Measurements from ENCODE around the gene PDSS2. TPM values are rescaled to one million over a fixed set of nuclear protein-coding genes. Genes with fewer than 3 reads are reported as not detected.

PDSS2 gene
- polyA plus RNA-seq, 3 donors: 10.1 to 13.9 (median 13.3) TPM

GRCh38 chr6:107218142-107218541, 241.2 kb downstream of the PDSS2 start:
- intact Hi-C loops (cut with micrococcal nuclease): no loop called here
- peaks cover 0 to 3% (median 0%) of the 10 kb centered on the region in 7 donors for H3K9me3 Mint-ChIP-seq
- peaks cover 0 to 8% of the 10 kb centered on the region in 2 donors for H3K36me3 Mint-ChIP-seq

GRCh38 chr6:107217248-107217647, 242.1 kb downstream of the PDSS2 start:
- H3K4me2 ChIP-seq (replicated peaks; ENCODE audit: extremely low read depth, low read length, poor library complexity, severe bottlenecking): no peak overlapping the region
- no peaks in the 10 kb centered on the region for H3K79me2 ChIP-seq (ENCODE audit: insufficient read depth, low read length)
- no peaks in the 10 kb centered on the region for H3K9me3 ChIP-seq (replicated peaks in 1 of 2; ENCODE audit: control insufficient read depth in 1 of 2, insufficient read depth in 1 of 2, low read length in 2 of 2)
- no peak overlapping the region for H3K27ac Mint-ChIP-seq
- no peaks in the 10 kb centered on the region for H3K36me3 ChIP-seq (replicated peaks in 1 of 2; ENCODE audit: control insufficient read depth in 1 of 2, insufficient read depth in 2 of 2, low read length in 2 of 2)
- no peak overlapping the region for H3K27ac ChIP-seq (ENCODE audit: low read depth in 1 of 2, low read length in 2 of 2)
- no peaks in the 10 kb centered on the region for H3K4me1 Mint-ChIP-seq
- H3K27me3 ChIP-seq (ENCODE audit: control insufficient read depth in 2 of 2, insufficient read depth in 2 of 2, low read length in 2 of 2): no peaks in the 10 kb centered on the region
- TF ChIP-seq CTCF (IDR thresholded peaks at IDR 0.05): no peak
- H4K20me1 ChIP-seq (ENCODE audit: insufficient read depth, low read length): no peaks in the 10 kb centered on the region
- H3K36me3 Mint-ChIP-seq: peaks cover 0 to 8% of the 10 kb centered on the region in 2 donors
- no peak overlapping the region for H3K4me3 Mint-ChIP-seq
- H3K4me3 ChIP-seq (replicated peaks in 1 of 3; ENCODE audit: low read depth in 2 of 3, low read length in 3 of 3): no peak overlapping the region
- H3K4me1 ChIP-seq (ENCODE audit: control insufficient read depth in 1 of 2, insufficient read depth in 2 of 2, low read length in 2 of 2): no peaks in the 10 kb centered on the region
- DNase-seq: no peak
- no peak overlapping the region for H3K9ac ChIP-seq (ENCODE audit: insufficient read depth, low read length, poor library complexity, severe bottlenecking)
- H3K27me3 Mint-ChIP-seq (ENCODE audit: low read depth in 3 of 3): peaks cover 0 to 3% (median 0%) of the 10 kb centered on the region in 3 donors
- H3K9me3 Mint-ChIP-seq: peaks cover 0 to 3% (median 0%) of the 10 kb centered on the region in 7 donors
- no peak overlapping the region for H2AFZ ChIP-seq (ENCODE audit: insufficient read depth, low read depth, low read length, poor library complexity, severe bottlenecking)
- intact Hi-C loops (cut with micrococcal nuclease): no loop called here

More at GRCh38 chr6:107218142-107218541, 241.2 kb downstream of the PDSS2 start:
- Histone ChIP-seq H3K79me2 (ENCODE audit: insufficient read depth, low read length) (no peaks in the 10 kb centered on the region), H3K36me3 (replicated peaks in 1 of 2; ENCODE audit: control insufficient read depth in 1 of 2, insufficient read depth in 2 of 2, low read length in 2 of 2) (no peaks in the 10 kb centered on the region), H3K9ac (ENCODE audit: insufficient read depth, low read length, poor library complexity, severe bottlenecking) (no peak overlapping the region), H3K4me2 (replicated peaks; ENCODE audit: extremely low read depth, low read length, poor library complexity, severe bottlenecking) (no peak overlapping the region), H3K4me1 (ENCODE audit: control insufficient read depth in 1 of 2, insufficient read depth in 2 of 2, low read length in 2 of 2) (no peaks in the 10 kb centered on the region), H3K9me3 (replicated peaks in 1 of 2; ENCODE audit: control insufficient read depth in 1 of 2, insufficient read depth in 1 of 2, low read length in 2 of 2) (no peaks in the 10 kb centered on the region), H3K4me3 (replicated peaks in 1 of 3; ENCODE audit: low read depth in 2 of 3, low read length in 3 of 3) (no peak overlapping the region), H3K27me3 (ENCODE audit: control insufficient read depth in 2 of 2, insufficient read depth in 2 of 2, low read length in 2 of 2) (no peaks in the 10 kb centered on the region), H4K20me1 (ENCODE audit: insufficient read depth, low read length) (no peaks in the 10 kb centered on the region), H3K27ac (ENCODE audit: low read depth in 1 of 2, low read length in 2 of 2) (no peak overlapping the region), H2AFZ (ENCODE audit: insufficient read depth, low read depth, low read length, poor library complexity, severe bottlenecking) (no peak overlapping the region)
- 0% methylated on average over 1 of the region's 2 CpGs for WGBS (ENCODE audit: insufficient coverage)
- Mint-ChIP-seq H3K4me1 (no peaks in the 10 kb centered on the region), H3K4me3 (no peak overlapping the region), H3K27ac (peak overlapping the region in 1 of 7 donors; percentile 2), H3K27me3 (ENCODE audit: low read depth in 3 of 3) (peaks cover 0 to 3% (median 0%) of the 10 kb centered on the region in 3 donors)
- DNase-seq: no peak
- TF ChIP-seq CTCF (IDR thresholded peaks at IDR 0.05): no peak
